ENCODE data around the gene B3GLCT.

B3GLCT gene

GRCh38 chr13:31372454-31372853 lies 172.7 kb downstream of the B3GLCT start:
- H3K9me3 ChIP-seq (replicated peaks in 1 of 2; ENCODE audit: control insufficient read depth in 2 of 2, insufficient read depth in 1 of 2, low read depth in 1 of 2, low read length in 2 of 2) = peaks cover 0 to 3% of the 10 kb centered on the region in 2 donors
- H2AK5ac ChIP-seq (ENCODE audit: low read depth, low read length) = no peak overlapping the region
- H3K23ac ChIP-seq (ENCODE audit: low read depth, low read length, poor library complexity) = no peak overlapping the region
- H3K18ac ChIP-seq (ENCODE audit: low read length) = no peak overlapping the region
- H3K4me2 ChIP-seq (ENCODE audit: insufficient read depth, low read length, poor library complexity, severe bottlenecking) = no peak overlapping the region
- H4K8ac ChIP-seq (ENCODE audit: low read depth, low read length) = no peak overlapping the region
- no peaks in the 10 kb centered on the region for H3K79me1 ChIP-seq (ENCODE audit: low read depth, low read length)
- H2AFZ ChIP-seq (ENCODE audit: low read length) = no peak overlapping the region
- no CpG with 5 or more reads among the region's 4 CpGs for WGBS, 2 donors (ENCODE audit: extremely low coverage in 2 of 2, insufficient read length in 2 of 2, insufficient replicate concordance in 1 of 2)
- no peak overlapping the region for H2BK5ac ChIP-seq (ENCODE audit: low read length)
- H3K27me3 ChIP-seq (ENCODE audit: control insufficient read depth in 3 of 3, insufficient read depth in 3 of 3, low read depth in 1 of 3, low read length in 3 of 3) = no peaks in the 10 kb centered on the region
- DNase-seq (ENCODE audit: low spot score) = no peak
- H2BK12ac ChIP-seq (ENCODE audit: low read length) = no peak overlapping the region
- no peak overlapping the region for H3K27ac ChIP-seq (replicated peaks; ENCODE audit: low read length)
- H3K4me1 ChIP-seq (ENCODE audit: control insufficient read depth in 2 of 2, insufficient read depth in 1 of 2, low read depth in 1 of 2, low read length in 2 of 2) = peaks cover 12 to 21% of the 10 kb centered on the region in 2 donors
- no peak overlapping the region for H3K4ac ChIP-seq (ENCODE audit: low read length)
- no peak overlapping the region for H3K4me3 ChIP-seq (ENCODE audit: low read length in 2 of 2)
- H4K91ac ChIP-seq (ENCODE audit: low read depth, low read length, poor library complexity) = no peak overlapping the region
- H2BK120ac ChIP-seq (ENCODE audit: low read depth, low read length) = no peak overlapping the region
- H3K14ac ChIP-seq (ENCODE audit: low read length) = no peak overlapping the region
- no peaks in the 10 kb centered on the region for H3K36me3 ChIP-seq (replicated peaks in 1 of 2; ENCODE audit: control insufficient read depth in 2 of 2, insufficient read depth in 2 of 2, low read length in 2 of 2)
- no peak overlapping the region for H3K9ac ChIP-seq (ENCODE audit: low read depth, low read length, poor library complexity)
- no peak overlapping the region for H2BK15ac ChIP-seq (ENCODE audit: low read length)

- no CpG with 5 or more reads among the region's 3 CpGs for WGBS, 2 donors (ENCODE audit: extremely low coverage in 2 of 2, insufficient read length in 2 of 2, insufficient replicate concordance in 1 of 2)
Observed at GRCh38 chr13:31374682-31375081, 174.9 kb downstream of the B3GLCT start.

GRCh38 chr13:31377946-31378345 lies 178.2 kb downstream of the B3GLCT start:
- no peak overlapping the region for H2AK5ac ChIP-seq (ENCODE audit: low read depth, low read length)
- peak overlapping the region; percentile 44 for H3K18ac ChIP-seq (ENCODE audit: low read length)
- H3K4me2 ChIP-seq (ENCODE audit: insufficient read depth, low read length, poor library complexity, severe bottlenecking) = no peak overlapping the region
- no peaks in the 10 kb centered on the region for H3K27me3 ChIP-seq (ENCODE audit: control insufficient read depth in 3 of 3, insufficient read depth in 3 of 3, low read depth in 1 of 3, low read length in 3 of 3)
- no peak overlapping the region for H3K4ac ChIP-seq (ENCODE audit: low read length)
- no peak overlapping the region for H3K27ac ChIP-seq (replicated peaks; ENCODE audit: low read length)
- H2BK5ac ChIP-seq (ENCODE audit: low read length) = no peak overlapping the region
- no peaks in the 10 kb centered on the region for H3K36me3 ChIP-seq (replicated peaks in 1 of 2; ENCODE audit: control insufficient read depth in 2 of 2, insufficient read depth in 2 of 2, low read length in 2 of 2)
- no peak overlapping the region for H2BK12ac ChIP-seq (ENCODE audit: low read length)
- no peaks in the 10 kb centered on the region for H3K79me1 ChIP-seq (ENCODE audit: low read depth, low read length)
- no peak overlapping the region for H3K14ac ChIP-seq (ENCODE audit: low read length)
- H2BK120ac ChIP-seq (ENCODE audit: low read depth, low read length) = peak overlapping the region; percentile 44
- H3K9me3 ChIP-seq (replicated peaks in 1 of 2; ENCODE audit: control insufficient read depth in 2 of 2, insufficient read depth in 1 of 2, low read depth in 1 of 2, low read length in 2 of 2) = no peaks in the 10 kb centered on the region
- no CpG with 5 or more reads among the region's 2 CpGs for WGBS, 2 donors (ENCODE audit: extremely low coverage in 2 of 2, insufficient read length in 2 of 2, insufficient replicate concordance in 1 of 2)
- no peak overlapping the region for H3K23ac ChIP-seq (ENCODE audit: low read depth, low read length, poor library complexity)
- H2AFZ ChIP-seq (ENCODE audit: low read length) = no peak overlapping the region
- no peak overlapping the region for H4K91ac ChIP-seq (ENCODE audit: low read depth, low read length, poor library complexity)
- DNase-seq (ENCODE audit: low spot score) = no peak
- no peak overlapping the region for H2BK15ac ChIP-seq (ENCODE audit: low read length)
- no peak overlapping the region for H3K9ac ChIP-seq (ENCODE audit: low read depth, low read length, poor library complexity)
- no peak overlapping the region for H4K8ac ChIP-seq (ENCODE audit: low read depth, low read length)
- H3K4me3 ChIP-seq (ENCODE audit: low read length in 2 of 2) = no peak overlapping the region
- H3K4me1 ChIP-seq (ENCODE audit: control insufficient read depth in 2 of 2, insufficient read depth in 1 of 2, low read depth in 1 of 2, low read length in 2 of 2) = peaks cover 23 to 30% of the 10 kb centered on the region in 2 donors

More at GRCh38 chr13:31374682-31375081, 174.9 kb downstream of the B3GLCT start:
- peak; percentile 64 for DNase-seq (ENCODE audit: low spot score)
- Histone ChIP-seq H3K36me3 (replicated peaks in 1 of 2; ENCODE audit: control insufficient read depth in 2 of 2, insufficient read depth in 2 of 2, low read length in 2 of 2) (no peaks in the 10 kb centered on the region), H3K9ac (ENCODE audit: low read depth, low read length, poor library complexity) (no peak overlapping the region), H3K9me3 (replicated peaks in 1 of 2; ENCODE audit: control insufficient read depth in 2 of 2, insufficient read depth in 1 of 2, low read depth in 1 of 2, low read length in 2 of 2) (no peaks in the 10 kb centered on the region), H3K4me2 (ENCODE audit: insufficient read depth, low read length, poor library complexity, severe bottlenecking) (no peak overlapping the region), H4K91ac (ENCODE audit: low read depth, low read length, poor library complexity) (no peak overlapping the region), H4K8ac (ENCODE audit: low read depth, low read length) (no peak overlapping the region), H3K27ac (replicated peaks; ENCODE audit: low read length) (peak overlapping the region; percentile 52), H3K18ac (ENCODE audit: low read length) (no peak overlapping the region), H2BK120ac (ENCODE audit: low read depth, low read length) (no peak overlapping the region), H2AFZ (ENCODE audit: low read length) (peak overlapping the region; percentile 9), H3K14ac (ENCODE audit: low read length) (no peak overlapping the region), H2BK12ac (ENCODE audit: low read length) (no peak overlapping the region), H3K4me3 (ENCODE audit: low read length in 2 of 2) (no peak overlapping the region), H3K23ac (ENCODE audit: low read depth, low read length, poor library complexity) (no peak overlapping the region), H3K4ac (ENCODE audit: low read length) (no peak overlapping the region), H2AK5ac (ENCODE audit: low read depth, low read length) (peak overlapping the region; percentile 11), H3K4me1 (ENCODE audit: control insufficient read depth in 2 of 2, insufficient read depth in 1 of 2, low read depth in 1 of 2, low read length in 2 of 2) (peaks cover 15 to 21% of the 10 kb centered on the region in 2 donors), H3K27me3 (ENCODE audit: control insufficient read depth in 3 of 3, insufficient read depth in 3 of 3, low read depth in 1 of 3, low read length in 3 of 3) (no peaks in the 10 kb centered on the region), H2BK15ac (ENCODE audit: low read length) (no peak overlapping the region), H3K79me1 (ENCODE audit: low read depth, low read length) (no peaks in the 10 kb centered on the region), H2BK5ac (ENCODE audit: low read length) (peak overlapping the region; percentile 54)

GRCh38 chr13:31380715-31381114 lies 180.9 kb downstream of the B3GLCT start:
- WGBS, 2 donors (ENCODE audit: extremely low coverage in 2 of 2, insufficient read length in 2 of 2, insufficient replicate concordance in 1 of 2) = no CpG with 5 or more reads among the region's 4 CpGs
- Histone ChIP-seq H4K91ac (ENCODE audit: low read depth, low read length, poor library complexity) (no peak overlapping the region), H3K18ac (ENCODE audit: low read length) (no peak overlapping the region), H2BK15ac (ENCODE audit: low read length) (no peak overlapping the region), H3K36me3 (replicated peaks in 1 of 2; ENCODE audit: control insufficient read depth in 2 of 2, insufficient read depth in 2 of 2, low read length in 2 of 2) (no peaks in the 10 kb centered on the region), H2BK120ac (ENCODE audit: low read depth, low read length) (no peak overlapping the region), H3K27ac (replicated peaks; ENCODE audit: low read length) (peak overlapping the region; percentile 54), H3K4me2 (ENCODE audit: insufficient read depth, low read length, poor library complexity, severe bottlenecking) (no peak overlapping the region), H3K79me1 (ENCODE audit: low read depth, low read length) (no peaks in the 10 kb centered on the region), H3K4me3 (ENCODE audit: low read length in 2 of 2) (no peak overlapping the region), H4K8ac (ENCODE audit: low read depth, low read length) (no peak overlapping the region), H2AK5ac (ENCODE audit: low read depth, low read length) (no peak overlapping the region), H3K4ac (ENCODE audit: low read length) (no peak overlapping the region), H3K27me3 (ENCODE audit: control insufficient read depth in 3 of 3, insufficient read depth in 3 of 3, low read depth in 1 of 3, low read length in 3 of 3) (no peaks in the 10 kb centered on the region), H2BK5ac (ENCODE audit: low read length) (no peak overlapping the region), H2AFZ (ENCODE audit: low read length) (peak overlapping the region; percentile 66), H3K9ac (ENCODE audit: low read depth, low read length, poor library complexity) (no peak overlapping the region), H3K14ac (ENCODE audit: low read length) (no peak overlapping the region), H3K23ac (ENCODE audit: low read depth, low read length, poor library complexity) (no peak overlapping the region), H2BK12ac (ENCODE audit: low read length) (no peak overlapping the region), H3K9me3 (replicated peaks in 1 of 2; ENCODE audit: control insufficient read depth in 2 of 2, insufficient read depth in 1 of 2, low read depth in 1 of 2, low read length in 2 of 2) (no peaks in the 10 kb centered on the region), H3K4me1 (ENCODE audit: control insufficient read depth in 2 of 2, insufficient read depth in 1 of 2, low read depth in 1 of 2, low read length in 2 of 2) (peaks cover 11 to 16% of the 10 kb centered on the region in 2 donors)
- peak; percentile 37 for DNase-seq (ENCODE audit: low spot score)

Measured in neuronal stem cell (in vitro differentiated cells).